Measurements from ENCODE around the gene WDR87.
"Not testable (repeated sequence)": the region's sequence is repeated elsewhere in the genome, so short reads cannot be mapped to it uniquely, and the experiment has no call there.

The WDR87 gene

DNA sequence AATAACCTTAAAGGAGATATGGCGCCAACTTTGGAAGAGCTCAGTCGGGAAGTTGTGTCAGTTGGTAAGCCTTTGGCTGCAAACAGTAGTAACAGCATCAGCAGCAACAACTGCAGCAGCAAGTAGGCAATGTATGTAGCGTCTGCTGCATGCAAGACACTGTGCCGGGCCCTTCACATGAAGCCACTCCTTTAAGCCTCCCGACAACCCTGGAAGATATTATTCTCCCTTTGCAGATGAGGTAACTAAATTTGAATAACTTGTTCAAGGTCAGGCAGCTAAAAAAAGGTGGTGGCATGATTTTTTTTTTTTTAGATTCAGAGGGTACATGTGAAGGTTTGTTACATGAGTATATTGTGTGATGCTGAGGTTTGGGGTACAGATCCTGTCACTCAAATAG is 20.3 kb upstream of the WDR87 start:
- ChIA-PET CTCF (no interaction called here), POLR2A (ENCODE audit: low non-redundant PET) (no interaction called here)
- TF ChIP-seq, protein P1, sequence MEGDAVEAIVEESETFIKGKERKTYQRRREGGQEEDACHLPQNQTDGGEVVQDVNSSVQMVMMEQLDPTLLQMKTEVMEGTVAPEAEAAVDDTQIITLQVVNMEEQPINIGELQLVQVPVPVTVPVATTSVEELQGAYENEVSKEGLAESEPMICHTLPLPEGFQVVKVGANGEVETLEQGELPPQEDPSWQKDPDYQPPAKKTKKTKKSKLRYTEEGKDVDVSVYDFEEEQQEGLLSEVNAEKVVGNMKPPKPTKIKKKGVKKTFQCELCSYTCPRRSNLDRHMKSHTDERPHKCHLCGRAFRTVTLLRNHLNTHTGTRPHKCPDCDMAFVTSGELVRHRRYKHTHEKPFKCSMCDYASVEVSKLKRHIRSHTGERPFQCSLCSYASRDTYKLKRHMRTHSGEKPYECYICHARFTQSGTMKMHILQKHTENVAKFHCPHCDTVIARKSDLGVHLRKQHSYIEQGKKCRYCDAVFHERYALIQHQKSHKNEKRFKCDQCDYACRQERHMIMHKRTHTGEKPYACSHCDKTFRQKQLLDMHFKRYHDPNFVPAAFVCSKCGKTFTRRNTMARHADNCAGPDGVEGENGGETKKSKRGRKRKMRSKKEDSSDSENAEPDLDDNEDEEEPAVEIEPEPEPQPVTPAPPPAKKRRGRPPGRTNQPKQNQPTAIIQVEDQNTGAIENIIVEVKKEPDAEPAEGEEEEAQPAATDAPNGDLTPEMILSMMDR (conservative IDR thresholded peaks at IDR 0.05; ENCODE audit: low read depth) = no peak
- DNase-seq (ENCODE audit: low spot score) = no peak
- peak overlapping the region; percentile 11; the same call in 1 of the 2 replicates for H3K27ac ChIP-seq

DNA sequence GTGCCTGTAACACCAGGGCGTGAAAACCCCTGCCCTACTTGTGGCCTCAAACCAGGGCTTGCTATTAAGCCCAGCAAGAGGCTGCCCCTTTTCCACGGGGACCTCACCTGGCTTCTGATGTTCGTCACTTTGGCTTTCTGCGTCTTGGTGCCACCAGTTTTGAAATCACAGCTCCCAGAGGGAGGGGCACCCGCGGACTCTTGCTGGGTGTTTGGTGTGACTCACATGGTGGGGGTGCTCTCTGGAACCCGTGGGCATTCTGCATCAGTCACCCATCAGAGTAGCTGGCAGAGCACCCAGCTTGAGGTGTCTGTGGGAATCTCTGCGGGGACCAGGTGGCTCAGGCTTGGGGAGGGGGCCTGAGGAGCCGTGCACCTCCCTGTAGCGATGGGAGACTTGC is 19.9 kb upstream of the WDR87 start:
- POLR2A ChIA-PET (ENCODE audit: low non-redundant PET) = no interaction called here
- TF ChIP-seq, protein P1 (conservative IDR thresholded peaks at IDR 0.05; ENCODE audit: low read depth) = no peak
- no peak for DNase-seq (ENCODE audit: low spot score)
- CTCF ChIA-PET = interaction anchor here (0.6 kb wide), 1 partner anchor 298 kb away, joined by 6 read pairs; no protein-coding TSS in a partner anchor
- peak overlapping the region; percentile 11; the same call in 1 of the 2 replicates for H3K27ac ChIP-seq

DNA sequence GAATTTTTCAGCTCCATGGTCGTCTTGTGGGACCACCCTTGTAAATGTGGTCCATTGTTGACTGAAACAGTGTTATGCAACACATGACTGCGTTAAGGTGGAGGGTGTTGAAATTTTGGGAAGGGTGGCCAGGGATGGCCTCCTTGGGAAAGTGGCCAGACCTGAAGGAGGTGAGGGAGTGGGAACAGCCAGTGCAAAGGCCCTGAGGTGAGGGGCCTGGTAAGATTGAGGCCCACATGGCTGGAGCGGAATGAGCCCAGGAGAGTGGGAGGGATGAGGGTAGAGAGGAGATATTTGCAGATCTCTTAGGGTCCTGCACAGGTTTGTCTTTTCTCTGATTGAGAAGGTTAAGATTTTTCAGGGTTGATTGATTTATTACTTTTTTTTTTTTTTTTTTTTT is 18.8 kb upstream of the WDR87 start:
- ChIA-PET POLR2A (ENCODE audit: low non-redundant PET) (no interaction called here), CTCF (interaction anchor here (0.7 kb wide), 2 partner anchors 82 to 1841 kb away, joined by 3 to 6 read pairs; no protein-coding TSS in a partner anchor)
- TF ChIP-seq, protein P1 (conservative IDR thresholded peaks at IDR 0.05; ENCODE audit: low read depth) = no peak
- no peak overlapping the region for H3K27ac ChIP-seq
- no peak for DNase-seq (ENCODE audit: low spot score)

DNA sequence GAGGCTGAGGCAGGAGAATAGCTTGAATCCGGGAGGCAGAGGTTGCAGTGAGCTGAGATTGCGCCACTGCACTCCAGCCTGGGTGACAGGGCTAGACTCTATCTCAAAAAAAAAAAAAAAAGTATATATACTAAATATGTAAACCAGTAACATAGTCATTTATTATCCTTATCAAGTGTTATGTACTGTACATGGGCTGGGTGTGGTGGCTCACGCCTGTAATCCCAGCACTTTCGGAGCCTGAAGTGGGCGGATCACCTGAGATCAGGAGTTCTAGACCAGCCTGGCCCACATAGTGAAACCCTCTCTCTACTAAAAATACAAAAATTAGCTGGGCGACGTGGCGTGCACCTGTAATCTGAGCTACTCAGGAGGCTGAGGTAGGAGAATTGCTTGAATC is 18.2 kb upstream of the WDR87 start:
- DNase-seq (ENCODE audit: low spot score); POLR2A ChIA-PET (ENCODE audit: low non-redundant PET): not testable (repeated sequence)
- CTCF ChIA-PET = interaction anchor here (0.6 to 0.7 kb wide), 2 partner anchors 9 to 210 kb away, joined by 3 to 7 read pairs; no protein-coding TSS in a partner anchor
- H3K27ac ChIP-seq = 0 out of 2 replicates have a peak overlapping the region, but pooled peaks have one; percentile 3

DNA sequence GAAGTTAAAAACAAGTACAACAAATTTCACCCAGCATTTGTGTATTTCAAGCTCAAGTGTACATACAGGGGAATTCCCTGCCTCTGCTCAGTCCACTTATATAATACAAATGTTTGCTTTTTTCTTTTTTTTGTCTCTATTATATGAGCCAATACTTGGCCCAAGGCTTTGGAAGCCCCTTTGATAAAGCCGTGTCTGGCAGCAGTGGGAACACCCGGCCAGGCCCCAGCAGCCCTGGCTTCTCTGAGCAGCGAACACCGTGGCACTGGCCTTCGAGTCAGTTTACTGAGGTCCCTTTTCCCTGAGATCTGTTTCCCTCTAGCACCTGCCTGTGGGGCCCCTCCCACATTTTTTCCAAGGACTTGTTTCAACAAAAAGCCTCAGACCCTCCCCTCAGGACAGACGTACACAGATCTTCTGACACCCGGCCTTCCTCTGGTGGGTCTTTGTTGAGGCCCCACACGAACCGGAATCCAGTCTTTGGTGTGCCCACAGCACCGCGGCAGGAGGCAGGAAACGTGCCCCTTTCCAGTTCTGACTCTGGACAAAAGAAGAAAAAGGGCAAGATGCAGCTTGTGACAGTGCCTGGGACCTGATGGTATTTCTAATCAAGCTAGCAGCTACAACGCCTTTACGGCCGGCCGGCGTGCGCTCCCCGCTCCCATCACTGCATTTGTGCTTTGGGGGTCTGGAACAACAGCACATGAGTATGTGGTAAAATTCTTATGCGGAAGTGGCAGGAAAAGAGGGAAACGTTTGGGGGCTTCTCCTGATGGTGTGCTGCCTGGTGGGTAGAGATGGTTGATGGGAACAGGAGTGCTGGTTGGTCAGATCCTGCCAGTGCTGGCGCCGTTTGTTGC is 14.4 kb upstream of the WDR87 start:
- ChIA-PET POLR2A (ENCODE audit: low non-redundant PET) (no interaction called here), CTCF (no interaction called here)
- H3K27ac ChIP-seq = peak overlapping the region; percentile 57
- TF ChIP-seq, protein P1 (conservative IDR thresholded peaks at IDR 0.05; ENCODE audit: low read depth) = no peak
- DNase-seq (ENCODE audit: low spot score) = no peak

DNA sequence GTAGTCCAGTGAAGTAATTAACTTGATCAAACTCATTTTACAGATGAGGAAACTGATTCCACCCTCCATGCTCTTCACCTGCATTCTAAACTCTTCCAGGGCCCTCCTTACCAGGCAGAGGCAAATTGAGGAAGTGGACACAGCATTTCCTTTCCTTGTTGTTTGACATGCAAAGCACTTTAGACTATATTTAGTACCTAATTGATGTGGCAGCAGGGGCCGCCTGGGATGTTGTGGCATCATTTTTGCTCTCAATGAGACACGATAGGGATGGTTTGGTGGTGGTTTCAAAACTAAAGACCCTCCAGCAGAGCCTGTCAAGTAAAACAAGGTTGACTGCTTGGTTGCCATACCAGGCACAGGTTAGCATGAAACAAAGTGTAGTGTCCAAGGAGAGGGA is 8.5 kb upstream of the WDR87 start:
- CTCF ChIA-PET = no interaction called here
- POLR2A ChIA-PET (ENCODE audit: low non-redundant PET) = no interaction called here
- TF ChIP-seq, protein P1 (conservative IDR thresholded peaks at IDR 0.05; ENCODE audit: low read depth) = no peak
- no peak for DNase-seq (ENCODE audit: low spot score)
- no peak overlapping the region for H3K27ac ChIP-seq

DNA sequence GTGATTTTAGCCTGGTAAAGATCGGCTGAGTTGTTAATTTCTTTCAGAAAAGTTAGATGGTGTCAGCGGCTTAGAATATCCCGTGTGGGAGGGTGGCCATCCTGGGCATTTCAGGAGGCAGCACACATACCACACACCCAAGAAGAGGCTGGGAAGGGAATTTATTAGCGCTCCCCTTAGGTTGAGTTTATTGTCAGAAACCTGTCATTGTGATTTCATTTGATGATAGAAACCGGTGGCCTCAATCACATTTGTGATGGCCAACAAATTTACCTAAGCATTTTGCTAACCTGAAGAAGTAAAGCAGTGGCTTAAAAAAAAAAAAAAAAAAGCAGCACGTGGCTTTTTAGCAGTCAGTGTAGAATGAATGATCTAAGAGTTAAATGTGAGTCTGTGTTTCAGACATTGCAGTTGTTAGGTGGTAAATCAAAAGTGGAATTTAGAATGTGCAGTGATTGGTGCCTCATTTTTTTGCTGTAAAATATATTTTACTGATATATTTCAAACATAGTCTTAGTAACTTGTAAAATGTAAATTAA is 3.3 kb upstream of the WDR87 start:
- ChIA-PET CTCF (interaction anchor here (0.6 kb wide), 2 partner anchors 237 to 1859 kb away, joined by 4 to 6 read pairs; no protein-coding TSS in a partner anchor), POLR2A (ENCODE audit: low non-redundant PET) (no interaction called here)
- peak overlapping the region; percentile 50; the same call in 1 of the 2 replicates for H3K27ac ChIP-seq
- no peak for DNase-seq (ENCODE audit: low spot score)
- TF ChIP-seq, protein P1 (conservative IDR thresholded peaks at IDR 0.05; ENCODE audit: low read depth) = no peak
